Sigmoid colon (tissue), 4 donors: ENCODE measurements around the gene GSTA4.

ENCODE experiments used
- CTCF ChIP-seq, 4 experiments: fragments of 450-650 bp in 3 of 4; fragments of 200-600 bp in 1 of 4; IDR thresholded peaks; one replicate each; pipeline ENCODE4 v1.5.1; 2016 to 2019; ENCODE audit warnings: antibody characterized with exemption in 4 of 4, mild to moderate bottlenecking in 3 of 4, moderate library complexity in 2 of 4
- POLR2A ChIP-seq, 2 donors: fragments of 450-650 bp; IDR thresholded peaks; one replicate each; pipeline ENCODE4 v1.6.1; 2016; ENCODE audit warnings: antibody characterized with exemption in 2 of 2, mild to moderate bottlenecking in 2 of 2, moderate library complexity in 2 of 2
- POLR2AphosphoS5 ChIP-seq, 4 donors: sonication (generic); formaldehyde crosslinking; IDR thresholded peaks; one replicate each; pipeline ENCODE4 v1.6.1; 2017; ENCODE audit warnings: antibody characterized with exemption in 4 of 4

DNA sequence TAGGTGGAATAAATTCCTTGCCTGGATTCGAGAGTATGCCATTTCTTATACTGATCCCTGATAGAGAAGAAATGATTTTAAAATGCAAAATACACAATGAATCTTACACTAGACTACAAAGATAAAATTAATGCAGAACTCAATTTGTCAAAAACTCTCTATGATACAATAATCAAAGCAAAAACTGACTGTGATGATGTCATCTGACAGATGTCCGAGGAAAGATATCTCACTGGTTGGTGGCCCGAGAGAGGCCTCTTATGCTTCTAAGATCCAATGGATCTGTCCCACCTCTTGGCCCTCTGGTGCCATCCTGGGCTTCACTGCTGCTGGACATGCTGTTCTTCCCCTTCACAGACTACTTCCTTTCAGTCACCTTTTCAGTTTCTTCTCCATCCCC is 14.4 kb upstream of the GSTA4 start:
- TF ChIP-seq POLR2A (IDR thresholded peaks at IDR 0.05) (no peak), CTCF (IDR thresholded peaks at IDR 0.05) (no peak), POLR2AphosphoS5 (IDR thresholded peaks at IDR 0.05) (no peak)
